ENCODE results near the gene HGFAC.

GRCh38 chr4:3492741-3493719, 51.3 kb downstream of the HGFAC start:
- TF ChIP-seq CTCF (IDR thresholded peaks at IDR 0.05) (no peak), CREB1 (CRISPR knock-in tag; IDR thresholded peaks at IDR 0.05) (no peak), ATF2 (CRISPR knock-in tag; IDR thresholded peaks at IDR 0.05; ENCODE audit: borderline replicate concordance, low read depth) (no peak), TEAD4 (CRISPR knock-in tag; IDR thresholded peaks at IDR 0.05) (no peak), USF1 (CRISPR knock-in tag; IDR thresholded peaks at IDR 0.05) (no peak), ZNF512 (CRISPR knock-in tag; IDR thresholded peaks at IDR 0.05; ENCODE audit: borderline replicate concordance) (no peak), RELA (CRISPR knock-in tag; IDR thresholded peaks at IDR 0.05; ENCODE audit: borderline replicate concordance) (no peak)

All from WTC11 (cell line).